Neural crest cell (in vitro differentiated cells): ENCODE results near the gene OCA2. TPM values are rescaled to one million over a fixed set of nuclear protein-coding genes. Genes with fewer than 3 reads are reported as not detected.

Experiments used
- DNase-seq: peaks from one replicate; pipeline ENCODE4 v3.0.0; 2021; ENCODE audit warnings: low read depth, mixed read lengths, low spot score
- H3K27ac Mint-ChIP-seq: one replicate; pipeline ENCODE4 v1.8.0; 2021; ENCODE audit warnings: mild to moderate bottlenecking, mixed read lengths; ENCODE audit not compliant: unreplicated experiment
- H3K27me3 Mint-ChIP-seq: 2 replicates; pipeline ENCODE4 v1.8.0; 2021; ENCODE audit warnings: low read depth, mild to moderate bottlenecking, mixed read lengths
- H3K36me3 Mint-ChIP-seq: 2 replicates; pipeline ENCODE4 v1.8.0; 2021; ENCODE audit warnings: low read depth, mild to moderate bottlenecking, mixed read lengths
- H3K4me1 Mint-ChIP-seq: 2 replicates; pipeline ENCODE4 v1.8.0; 2021; ENCODE audit warnings: mixed read lengths
- H3K4me3 Mint-ChIP-seq: one replicate; pipeline ENCODE4 v1.8.0; 2021; ENCODE audit warnings: mild to moderate bottlenecking, mixed read lengths
- H3K9me3 Mint-ChIP-seq: 2 replicates; pipeline ENCODE4 v1.8.0; 2021; ENCODE audit warnings: mixed read lengths
- CTCF ChIP-seq: fragments of 200-600 bp; sonication (generic); conservative IDR thresholded peaks from 2 replicates; pipeline ENCODE4 v1.5.0; 2021; ENCODE audit warnings: antibody characterized with exemption, mild to moderate bottlenecking
- total RNA-seq: library from RNA; stranded (reverse); gene quantifications from 2 replicates; pipeline ENCODE4 v1.2.1, GENCODE V29; 2021

OCA2 gene
- total RNA-seq, 1 donor from 2014 or later: 0.19 TPM

- H3K4me1 Mint-ChIP-seq: no peaks in the 10 kb centered on the region
- H3K27ac Mint-ChIP-seq: no peak overlapping the region
- DNase-seq: no peak
- no peak overlapping the region for H3K4me3 Mint-ChIP-seq
- no peaks in the 10 kb centered on the region for H3K9me3 Mint-ChIP-seq
- no peaks in the 10 kb centered on the region for H3K27me3 Mint-ChIP-seq
- no peaks in the 10 kb centered on the region for H3K36me3 Mint-ChIP-seq
- no peak for TF ChIP-seq CTCF
Measured at GRCh38 chr15:27831384-27832236, 267.5 kb downstream of the OCA2 start.

- Mint-ChIP-seq H3K27me3 (no peaks in the 10 kb centered on the region), H3K9me3 (no peaks in the 10 kb centered on the region), H3K27ac (no peak overlapping the region), H3K36me3 (no peaks in the 10 kb centered on the region), H3K4me3 (no peak overlapping the region), H3K4me1 (no peaks in the 10 kb centered on the region)
- no peak for DNase-seq
- no peak for TF ChIP-seq CTCF
Measured at GRCh38 chr15:27828746-27829145, 270.4 kb downstream of the OCA2 start.

- Mint-ChIP-seq H3K9me3 (no peaks in the 10 kb centered on the region), H3K4me3 (no peak overlapping the region), H3K27ac (no peak overlapping the region), H3K36me3 (no peaks in the 10 kb centered on the region), H3K4me1 (no peaks in the 10 kb centered on the region), H3K27me3 (no peaks in the 10 kb centered on the region)
- TF ChIP-seq CTCF: no peak
- DNase-seq: no peak
Measured at GRCh38 chr15:27826902-27827714, 272.0 kb downstream of the OCA2 start.

GRCh38 chr15:27826411-27826810, 272.7 kb downstream of the OCA2 start:
- no peaks in the 10 kb centered on the region for H3K9me3 Mint-ChIP-seq
- H3K27ac Mint-ChIP-seq: no peak overlapping the region
- no peaks in the 10 kb centered on the region for H3K4me1 Mint-ChIP-seq
- no peak overlapping the region for H3K4me3 Mint-ChIP-seq
- TF ChIP-seq CTCF: no peak
- no peak for DNase-seq
- H3K36me3 Mint-ChIP-seq: no peaks in the 10 kb centered on the region
- H3K27me3 Mint-ChIP-seq: no peaks in the 10 kb centered on the region

- no peaks in the 10 kb centered on the region for H3K27me3 Mint-ChIP-seq
- DNase-seq: no peak
- no peaks in the 10 kb centered on the region for H3K36me3 Mint-ChIP-seq
- H3K4me1 Mint-ChIP-seq: no peaks in the 10 kb centered on the region
- no peaks in the 10 kb centered on the region for H3K9me3 Mint-ChIP-seq
- H3K27ac Mint-ChIP-seq: no peak overlapping the region
- H3K4me3 Mint-ChIP-seq: no peak overlapping the region
- TF ChIP-seq CTCF: no peak
Measured at GRCh38 chr15:27824841-27825422, 274.2 kb downstream of the OCA2 start.
